H9 (cell line): ENCODE data around the gene PRSS22. TPM values are rescaled to one million over a fixed set of nuclear protein-coding genes. Genes with fewer than 3 reads are reported as not detected.

Experiments
- DNase-seq: peaks from one replicate; pipeline ENCODE4 v3.0.0-alpha.2; 2017
- H2AFZ ChIP-seq: one replicate; pipeline ENCODE4 v1.6.1; 2013; ENCODE audit warnings: mild to moderate bottlenecking, low read length, control low read depth, moderate library complexity
- H2AK5ac ChIP-seq: 2 replicates; pipeline ENCODE4 v1.6.1; 2013; ENCODE audit warnings: low read length, control low read depth, mixed read lengths; ENCODE audit not compliant: insufficient read length
- H2BK120ac ChIP-seq: one replicate; pipeline ENCODE4 v1.6.1; 2013; ENCODE audit warnings: low read depth, mild to moderate bottlenecking, low read length, control low read depth, inconsistent platforms; ENCODE audit not compliant: poor library complexity, severe bottlenecking
- H2BK12ac ChIP-seq: 2 replicates; pipeline ENCODE4 v1.6.1; 2013; ENCODE audit warnings: low read length, control low read depth, mixed read lengths, low read depth; ENCODE audit not compliant: insufficient read length
- H2BK15ac ChIP-seq: 2 replicates; pipeline ENCODE4 v1.6.1; 2013; ENCODE audit warnings: low read depth, low read length, control low read depth
- H2BK20ac ChIP-seq: one replicate; pipeline ENCODE4 v1.6.1; 2013; ENCODE audit warnings: low read depth, mild to moderate bottlenecking, low read length, control low read depth, inconsistent platforms; ENCODE audit not compliant: poor library complexity, severe bottlenecking
- H2BK5ac ChIP-seq: 2 replicates; pipeline ENCODE4 v1.6.1; 2013; ENCODE audit warnings: low read length, control low read depth, mixed read lengths; ENCODE audit not compliant: insufficient read length
- H3K14ac ChIP-seq: 2 replicates; pipeline ENCODE4 v1.6.1; 2013; ENCODE audit warnings: low read length, control low read depth; ENCODE audit not compliant: insufficient read depth
- H3K18ac ChIP-seq: 2 replicates; pipeline ENCODE4 v1.6.1; 2013; ENCODE audit warnings: low read depth, mild to moderate bottlenecking, mixed read lengths, low read length, control low read depth; ENCODE audit not compliant: insufficient read length
- H3K23ac ChIP-seq: 2 replicates; pipeline ENCODE4 v1.6.1; 2013; ENCODE audit warnings: low read length, control low read depth, mixed read lengths, low read depth; ENCODE audit not compliant: insufficient read length
- H3K23me2 ChIP-seq: 2 replicates; pipeline ENCODE4 v1.6.1; 2013; ENCODE audit warnings: low read depth, mild to moderate bottlenecking, mixed read lengths, low read length, control low read depth; ENCODE audit not compliant: insufficient read length, poor library complexity, severe bottlenecking
- H3K27ac ChIP-seq: 2 replicates; pipeline ENCODE4 v1.5.1; 2013; ENCODE audit warnings: low read length, control low read depth, mixed read lengths, low read depth; ENCODE audit not compliant: insufficient read length
- H3K27me3 ChIP-seq: 2 replicates; pipeline ENCODE4 v1.6.1; 2013; ENCODE audit warnings: low read length, control low read depth, inconsistent platforms; ENCODE audit not compliant: insufficient read depth
- H3K4ac ChIP-seq: 2 replicates; pipeline ENCODE4 v1.6.1; 2013; ENCODE audit warnings: low read depth, mild to moderate bottlenecking, control low read depth, inconsistent platforms, low read length, moderate library complexity
- H3K4me1 ChIP-seq: 2 replicates; pipeline ENCODE4 v1.6.1; 2013; ENCODE audit warnings: low read length, control low read depth, inconsistent platforms; ENCODE audit not compliant: insufficient read depth
- H3K4me2 ChIP-seq: 2 replicates; pipeline ENCODE4 v1.6.1; 2013; ENCODE audit warnings: low read length, control low read depth, mixed read lengths; ENCODE audit not compliant: insufficient read length, insufficient read depth
- H3K56ac ChIP-seq: 2 replicates; pipeline ENCODE4 v1.6.1; 2013; ENCODE audit warnings: low read depth, mild to moderate bottlenecking, mixed read lengths, low read length, control low read depth; ENCODE audit not compliant: insufficient read length
- H3K79me1 ChIP-seq: 2 replicates; pipeline ENCODE4 v1.6.1; 2013; ENCODE audit warnings: low read depth, mild to moderate bottlenecking, moderate library complexity, low read length, control low read depth, inconsistent platforms; ENCODE audit not compliant: insufficient read depth, poor library complexity, severe bottlenecking
- H3K79me2 ChIP-seq: 2 replicates; pipeline ENCODE4 v1.6.1; 2013; ENCODE audit warnings: low read length, control low read depth, inconsistent platforms; ENCODE audit not compliant: insufficient read depth
- H3K9ac ChIP-seq: 2 replicates; pipeline ENCODE4 v1.6.1; 2013; ENCODE audit warnings: low read length, control low read depth, mixed read lengths; ENCODE audit not compliant: insufficient read length; ENCODE audit errors: extremely low read depth
- H3K9me3 ChIP-seq: one replicate; pipeline ENCODE4 v1.6.1; 2013; ENCODE audit warnings: low read depth, low read length, inconsistent platforms; ENCODE audit not compliant: control insufficient read depth
- H3T11ph ChIP-seq: one replicate; pipeline ENCODE4 v1.6.1; 2013; ENCODE audit warnings: mild to moderate bottlenecking, low read length, control low read depth, inconsistent platforms
- H4K20me1 ChIP-seq: one replicate; pipeline ENCODE4 v1.6.1; 2013; ENCODE audit not compliant: control insufficient read depth, insufficient read length, insufficient read depth
- H4K5ac ChIP-seq: 2 replicates; pipeline ENCODE4 v1.6.1; 2013; ENCODE audit warnings: low read depth, mild to moderate bottlenecking, mixed read lengths, low read length, control low read depth; ENCODE audit not compliant: insufficient read length
- H4K8ac ChIP-seq: replicated peaks from 2 replicates; pipeline ENCODE4 v1.6.1; 2013; ENCODE audit warnings: low read length, control low read depth, mixed read lengths, low read depth; ENCODE audit not compliant: insufficient read length
- H4K91ac ChIP-seq: 2 replicates; pipeline ENCODE4 v1.6.1; 2013; ENCODE audit warnings: low read depth, mild to moderate bottlenecking, moderate library complexity, mixed read lengths, low read length, control low read depth; ENCODE audit not compliant: insufficient read length
- H3K27ac Mint-ChIP-seq, 3 experiments: 2 replicates in 2 of 3; 3 replicates in 1 of 3; pipeline ENCODE4 v1.8.0; 2020 to 2021; ENCODE audit warnings: mixed read lengths in 3 of 3, mild to moderate bottlenecking in 1 of 3, moderate library complexity in 1 of 3
- H3K27me3 Mint-ChIP-seq: 2 replicates; pipeline ENCODE4 v1.8.0; 2021; ENCODE audit warnings: low read depth, mild to moderate bottlenecking, moderate library complexity, mixed read lengths
- H3K36me3 Mint-ChIP-seq, 3 experiments: 2 replicates in 2 of 3; 3 replicates in 1 of 3; pipeline ENCODE4 v1.8.0; 2020 to 2021; ENCODE audit warnings: low read depth in 3 of 3, mixed read lengths in 3 of 3; ENCODE audit not compliant: insufficient read depth in 1 of 3
- H3K4me1 Mint-ChIP-seq, 2 experiments: 2 replicates each; pipeline ENCODE4 v1.8.0; 2020; ENCODE audit warnings: mixed read lengths in 2 of 2
- H3K4me3 Mint-ChIP-seq, 2 experiments: 2 replicates in 1 of 2; 3 replicates in 1 of 2; pipeline ENCODE4 v1.8.0; 2020 to 2021; ENCODE audit warnings: mild to moderate bottlenecking in 2 of 2, mixed read lengths in 2 of 2, moderate library complexity in 1 of 2
- H3K9me3 Mint-ChIP-seq, 2 experiments: 2 replicates in 1 of 2; 3 replicates in 1 of 2; pipeline ENCODE4 v1.8.0; 2020; ENCODE audit warnings: mild to moderate bottlenecking in 2 of 2, mixed read lengths in 2 of 2, moderate library complexity in 1 of 2
- CTCF ChIP-seq: fragments of 200-600 bp; sonication (generic); conservative IDR thresholded peaks from 3 replicates; pipeline ENCODE4 v1.8.0; 2021; ENCODE audit warnings: antibody characterized with exemption, mild to moderate bottlenecking
- WGBS: extraction: QIAGEN DNeasy Blood & Tissue Kit; methylation state at CpG from one replicate; pipeline ENCODE4 v1.1.7; 2013; ENCODE audit warnings: missing lambda C conversion rate, low lambda C conversion rate, mixed read lengths; ENCODE audit not compliant: insufficient read length; ENCODE audit errors: extremely low coverage; 5-methylcytosine and 5-hydroxymethylcytosine counted together
- total RNA-seq: library from RNA; stranded (reverse); gene quantifications from 2 replicates; pipeline ENCODE4 v1.2.1, GENCODE V29; 2021

PRSS22 gene
- total RNA-seq, 1 experiment from 2014 or later = 1.9 TPM

GRCh38 chr16:2815299-2815771 is 42.6 kb downstream of the PRSS22 start:
- Histone ChIP-seq H4K20me1 (no peaks in the 10 kb centered on the region), H3K9me3 (no peaks in the 10 kb centered on the region), H2BK120ac (no peak overlapping the region), H2BK5ac (no peak overlapping the region), H3K4ac (no peak overlapping the region), H3K56ac (no peak overlapping the region), H4K91ac (no peak overlapping the region), H3K27ac (no peak overlapping the region), H2BK20ac (no peak overlapping the region), H2BK15ac (no peak overlapping the region), H3T11ph (no peak overlapping the region), H3K14ac (no peak overlapping the region), H3K4me1 (no peaks in the 10 kb centered on the region), H3K79me1 (no peaks in the 10 kb centered on the region), H2BK12ac (no peak overlapping the region), H3K23me2 (no peaks in the 10 kb centered on the region), H3K23ac (no peak overlapping the region), H3K18ac (no peak overlapping the region), H2AK5ac (no peak overlapping the region), H3K79me2 (no peaks in the 10 kb centered on the region), H4K5ac (no peak overlapping the region), H2AFZ (no peak overlapping the region), H3K4me2 (no peak overlapping the region), H3K27me3 (no peaks in the 10 kb centered on the region), H3K9ac (no peak overlapping the region), H4K8ac (no peak overlapping the region)
- no peaks in the 10 kb centered on the region for H3K9me3 Mint-ChIP-seq
- no peak overlapping the region for H3K4me3 Mint-ChIP-seq
- peaks cover 7% of the 10 kb centered on the region in 2 experiments; a peak in 3 of 4 replicates for H3K4me1 Mint-ChIP-seq
- H3K36me3 Mint-ChIP-seq = no peaks in the 10 kb centered on the region
- DNase-seq = no peak
- no peak for TF ChIP-seq CTCF
- WGBS = no CpG with 5 or more reads among the region's 10 CpGs
- H3K27me3 Mint-ChIP-seq = peaks cover 9% of the 10 kb centered on the region
- no peak overlapping the region for H3K27ac Mint-ChIP-seq
